GM18873 (cell line): ENCODE results near the gene NPL.

Source experiments
- ATAC-seq: cut with Tn5 transposase; IDR thresholded peaks from one replicate; pipeline ENCODE4 v1.9.1; 2021; ENCODE audit warnings: mild to moderate bottlenecking, moderate library complexity, moderate number of reproducible peaks; ENCODE audit not compliant: unreplicated experiment, low FRiP score

NPL gene, protein sequence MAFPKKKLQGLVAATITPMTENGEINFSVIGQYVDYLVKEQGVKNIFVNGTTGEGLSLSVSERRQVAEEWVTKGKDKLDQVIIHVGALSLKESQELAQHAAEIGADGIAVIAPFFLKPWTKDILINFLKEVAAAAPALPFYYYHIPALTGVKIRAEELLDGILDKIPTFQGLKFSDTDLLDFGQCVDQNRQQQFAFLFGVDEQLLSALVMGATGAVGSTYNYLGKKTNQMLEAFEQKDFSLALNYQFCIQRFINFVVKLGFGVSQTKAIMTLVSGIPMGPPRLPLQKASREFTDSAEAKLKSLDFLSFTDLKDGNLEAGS

DNA sequence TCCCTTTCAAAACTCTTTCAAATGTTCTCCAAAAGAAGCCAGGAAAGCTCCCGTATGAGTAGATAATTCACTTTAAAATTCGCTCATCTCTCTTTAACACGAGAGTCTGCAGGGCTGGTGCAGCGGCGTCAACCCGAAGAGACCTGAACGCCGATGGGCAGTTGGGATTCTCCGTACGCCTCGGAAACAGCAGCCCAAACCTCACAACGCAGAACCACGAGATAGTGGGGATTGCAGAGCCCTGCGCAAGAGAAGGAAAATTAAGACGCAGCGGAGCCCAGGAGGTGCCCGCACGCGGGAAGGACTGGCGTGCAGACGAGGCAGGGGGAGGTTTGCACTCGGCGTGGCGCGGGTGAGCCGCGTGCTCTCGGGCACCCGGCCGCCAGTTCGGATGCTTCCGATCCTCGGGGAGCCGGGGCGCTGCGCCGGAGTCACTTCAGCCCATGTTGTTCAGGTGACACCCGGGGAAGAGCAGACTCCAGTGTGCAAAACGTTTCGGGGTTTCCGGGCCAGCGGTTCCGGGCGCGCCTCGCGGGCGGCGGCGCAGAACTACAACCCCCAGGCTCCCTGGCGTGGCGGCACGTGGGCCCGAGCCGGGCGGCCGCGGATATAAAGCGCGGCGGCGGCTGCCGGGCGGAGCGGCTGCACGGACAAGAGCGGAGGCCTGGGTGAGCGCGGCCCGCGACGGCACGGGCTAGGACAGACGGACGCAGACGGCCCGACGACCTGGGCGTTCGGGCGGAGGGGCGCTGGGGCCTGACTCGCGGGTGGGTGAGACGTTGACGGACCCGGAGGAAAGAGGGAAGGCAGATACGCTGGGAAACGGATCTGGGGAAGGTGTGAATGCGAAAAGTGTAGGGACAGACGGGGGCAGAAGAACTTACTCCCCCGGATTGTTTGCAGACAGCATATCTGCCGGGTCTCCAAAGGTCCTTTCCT is at the start of gene NPL:
Gene NPL (plus strand): TSS at position 636 of the 939 bp plus-strand sequence. CDS start 4,599 bp downstream, outside the sequence.
- ATAC-seq = peak; percentile 75

DNA sequence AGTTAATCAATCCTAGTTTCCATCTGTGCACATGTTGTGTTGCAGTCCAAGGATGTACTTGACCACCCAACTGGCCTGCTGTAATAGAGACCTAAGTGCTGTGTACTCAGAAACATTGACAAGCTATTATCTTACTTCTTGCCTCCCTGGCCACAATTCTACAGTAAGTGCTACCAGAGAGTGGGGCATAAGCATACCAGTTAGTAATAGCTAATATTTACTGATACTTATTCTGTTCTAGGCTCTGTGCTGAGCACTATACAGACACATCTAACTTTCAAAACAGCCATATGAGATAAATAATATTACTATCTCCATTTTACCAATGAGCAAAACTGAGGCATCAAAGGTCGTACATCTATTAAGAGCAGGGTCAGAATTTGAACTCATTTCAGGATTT is 49.5 kb upstream of the NPL start:
- no peak for ATAC-seq

DNA sequence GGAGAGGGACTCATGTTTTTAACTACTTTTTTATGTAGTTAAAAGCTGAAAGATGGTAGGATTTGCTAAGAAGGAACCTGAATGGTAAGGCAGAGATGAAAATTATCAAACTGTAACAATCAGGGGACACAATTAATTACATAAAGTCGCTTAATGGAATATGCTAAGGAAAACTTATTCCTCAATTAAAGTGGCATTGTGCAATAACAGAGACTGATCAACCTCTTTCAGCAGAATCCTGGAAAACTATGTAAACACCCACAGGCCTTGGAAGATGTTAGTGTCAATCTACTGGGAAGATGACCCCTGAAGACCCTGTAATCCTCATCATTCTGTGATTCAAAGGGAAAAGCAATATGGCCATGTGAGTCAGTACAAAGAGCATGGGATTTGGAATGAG is 46.8 kb upstream of the NPL start:
- no peak for ATAC-seq

DNA sequence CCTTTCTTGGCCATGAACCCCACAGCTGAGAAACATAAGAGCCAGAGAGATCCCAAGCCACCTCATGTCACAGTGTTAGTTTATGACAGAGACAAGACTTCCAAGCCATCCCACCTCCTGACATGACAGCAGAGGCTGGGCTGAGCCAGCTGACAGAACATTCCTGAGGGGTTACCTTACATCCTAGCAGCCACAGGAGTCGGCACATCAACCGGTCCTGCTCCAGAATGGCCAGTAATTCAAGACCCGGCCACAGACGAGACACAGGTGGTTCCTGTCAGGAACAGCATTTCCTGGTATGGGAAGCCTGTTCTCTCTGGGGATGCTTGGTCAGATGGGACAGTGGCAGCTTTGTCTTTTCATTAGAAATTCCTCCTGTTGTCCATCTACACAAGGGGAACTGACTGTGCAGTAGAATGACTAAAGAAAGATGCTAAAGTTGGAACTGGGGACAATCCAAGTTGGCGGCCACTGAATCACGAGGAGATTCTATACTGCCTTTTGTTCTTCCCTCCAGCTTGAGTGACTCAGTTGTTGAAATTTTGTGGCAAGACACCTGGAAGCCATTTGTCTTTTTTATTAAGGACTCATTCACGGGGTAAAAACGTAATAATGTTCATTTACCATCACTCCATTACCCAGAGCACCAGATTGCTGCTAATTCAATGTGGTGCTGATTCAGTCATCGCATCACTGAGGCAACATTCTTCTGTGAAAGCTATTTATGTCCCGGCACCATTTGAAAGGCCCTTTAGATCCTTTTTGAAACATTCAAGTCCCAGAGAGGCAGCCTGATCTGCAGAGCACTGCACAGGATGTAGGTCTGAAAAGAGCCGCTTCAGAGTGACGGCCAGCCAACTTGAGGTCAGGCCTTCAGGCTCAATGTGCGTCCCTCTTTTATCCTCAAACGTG is 37.2 kb upstream of the NPL start:
- no peak for ATAC-seq

DNA sequence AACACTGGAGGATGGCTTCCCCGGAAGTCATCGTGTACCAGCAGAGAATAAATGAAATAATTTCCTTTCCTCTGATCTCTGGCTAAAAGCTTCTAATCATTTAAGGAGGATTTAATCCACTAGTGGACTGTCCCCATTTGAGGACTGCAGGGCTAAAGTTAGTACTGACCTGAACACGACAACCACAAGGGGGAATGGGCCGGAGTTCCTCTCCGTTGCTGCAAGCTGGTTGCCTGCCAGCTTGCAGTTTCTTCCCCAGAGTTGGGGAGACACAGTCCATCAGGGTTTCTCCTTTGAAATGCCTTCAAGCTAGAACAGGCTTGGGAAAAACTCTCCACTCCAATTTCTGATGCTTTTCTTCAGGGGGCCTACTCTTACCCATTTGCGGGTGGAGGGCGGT is 35.5 kb upstream of the NPL start:
- no peak for ATAC-seq

DNA sequence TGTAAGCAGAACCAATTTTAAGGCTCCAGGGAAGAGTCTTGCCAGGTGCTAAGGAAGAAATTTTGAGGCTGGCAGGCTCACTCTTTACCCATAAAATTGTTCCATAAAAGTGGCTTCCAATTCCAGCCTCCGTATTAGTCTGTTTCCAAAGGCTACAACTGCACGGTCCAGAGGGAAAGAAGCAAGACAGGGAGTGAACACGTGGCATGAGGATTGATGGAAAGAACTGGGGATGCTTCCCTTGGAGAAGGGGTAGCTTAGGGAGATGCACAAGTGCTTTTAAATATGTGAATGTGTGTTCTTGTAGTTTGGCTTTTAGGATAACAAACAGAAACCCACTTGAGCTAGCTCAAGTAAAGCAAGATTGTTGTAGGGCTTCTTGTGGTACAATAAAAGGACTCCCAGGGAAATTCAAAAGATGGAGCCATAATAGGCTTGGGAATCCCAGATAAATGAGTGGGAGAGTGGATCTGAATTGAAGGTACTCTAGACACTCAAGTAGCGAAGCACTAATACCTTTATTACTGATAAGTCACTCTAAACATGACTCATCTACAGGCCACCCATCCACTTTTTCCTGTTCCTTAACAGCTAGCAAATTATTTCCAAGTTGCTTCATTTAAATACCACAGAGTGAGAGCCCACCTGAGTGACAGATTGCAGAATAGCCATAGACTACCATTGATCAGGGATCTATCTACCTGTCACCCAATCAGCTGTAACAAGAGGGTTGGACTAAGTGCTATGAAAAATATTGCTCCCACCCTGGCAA is 34.8 kb upstream of the NPL start:
- no peak for ATAC-seq

DNA sequence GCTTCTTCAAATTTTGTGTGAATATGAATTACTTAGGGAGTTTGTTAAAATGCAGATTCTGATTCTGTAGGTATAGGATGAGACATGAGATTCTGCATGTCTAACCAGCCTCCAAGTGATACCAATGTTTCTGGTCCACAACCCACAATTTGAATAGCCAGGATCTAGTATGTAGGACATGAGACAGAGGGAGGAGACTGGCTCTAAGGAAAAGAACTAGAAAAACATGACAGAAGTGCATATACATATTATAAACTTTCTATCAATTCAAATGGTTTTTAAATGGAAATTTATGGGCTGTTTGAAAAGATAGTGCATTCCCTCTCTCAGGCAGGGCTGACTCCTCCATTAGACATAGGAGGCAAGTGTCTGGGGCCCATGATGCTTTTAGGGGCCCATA is 33.9 kb upstream of the NPL start:
- ATAC-seq = no peak

DNA sequence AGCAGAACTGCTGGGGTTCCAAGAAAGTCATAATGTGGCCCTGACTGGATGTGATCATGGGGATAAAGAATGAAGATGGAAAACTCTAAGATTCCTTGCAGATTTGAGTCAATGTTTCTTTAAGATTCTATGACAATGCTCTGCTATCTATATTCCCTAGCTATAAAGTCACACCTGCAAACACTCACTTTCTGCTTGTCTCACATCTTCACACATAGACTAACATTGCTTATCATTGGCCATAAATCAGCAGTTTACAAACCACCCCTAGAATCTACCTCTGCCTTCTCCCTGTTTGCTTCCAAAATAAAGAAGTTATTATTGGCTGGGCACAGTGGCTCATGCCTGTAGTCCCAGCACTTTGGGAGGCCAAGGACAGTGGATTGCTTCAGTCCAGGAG is 33.1 kb upstream of the NPL start:
- ATAC-seq = no peak

DNA sequence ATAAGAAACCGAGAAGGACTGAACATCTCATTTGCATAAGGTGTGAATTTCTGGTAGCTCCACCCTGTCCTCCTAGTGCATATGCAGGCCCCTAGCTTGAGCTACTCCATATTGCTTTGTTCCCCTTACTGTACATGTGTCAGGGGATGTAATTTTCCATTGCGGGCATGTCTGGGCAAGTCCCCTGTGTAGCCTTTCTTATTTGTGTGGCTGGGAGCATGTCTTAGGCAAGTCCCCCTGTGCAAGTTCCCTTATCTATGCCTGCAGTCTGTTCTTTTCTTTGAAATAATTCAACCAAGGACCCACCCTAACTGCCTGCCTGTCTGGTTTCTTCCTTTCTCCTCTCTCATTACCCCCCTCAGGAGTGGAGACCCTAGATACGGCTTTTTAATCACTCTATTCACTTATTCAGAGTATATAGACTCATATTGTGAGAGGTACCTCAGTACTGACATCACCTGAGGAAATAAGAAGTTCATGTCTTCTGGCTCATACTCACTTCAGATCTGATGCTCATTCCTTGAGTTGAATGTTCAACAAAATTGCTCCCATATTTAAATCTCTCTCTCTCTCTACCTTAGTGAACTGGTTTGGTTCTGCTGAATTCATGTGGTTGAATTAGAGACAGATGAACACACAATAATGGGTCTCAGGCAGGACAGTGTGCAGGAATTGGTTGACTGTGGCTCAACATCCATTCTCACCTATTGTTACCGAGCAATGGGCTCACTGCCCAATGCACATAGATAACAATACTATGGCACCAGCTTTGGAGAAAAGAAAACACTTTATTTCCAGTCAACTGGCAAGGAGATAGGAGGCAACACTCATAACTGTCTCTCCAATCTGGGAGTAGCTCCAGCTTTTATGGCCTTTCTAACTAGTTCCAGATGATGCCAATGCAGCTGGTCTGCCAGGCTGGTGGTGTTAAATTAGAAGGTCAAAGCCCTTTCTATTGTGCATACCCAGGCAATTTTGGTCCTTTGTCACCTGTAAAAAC is 27.9 kb upstream of the NPL start:
- ATAC-seq = no peak

DNA sequence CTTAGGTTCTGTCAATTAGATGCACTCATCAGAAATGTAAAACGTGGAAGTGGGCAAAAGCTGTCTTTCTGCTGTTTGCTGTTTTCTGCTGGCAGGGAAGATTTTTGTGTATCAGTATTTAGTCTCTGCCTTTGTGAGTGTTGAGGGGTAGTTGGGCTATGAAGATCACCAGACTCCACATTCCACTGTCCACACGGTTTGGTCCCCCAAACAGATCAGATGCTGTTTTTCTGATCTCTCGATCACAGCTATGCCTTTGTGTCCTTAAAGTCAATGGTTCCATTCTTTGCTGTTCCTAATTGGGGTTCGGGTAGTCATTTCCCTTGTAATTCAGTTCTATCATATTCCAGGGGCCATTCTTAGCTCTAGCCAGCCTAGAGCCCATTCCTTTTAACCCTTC is 27.0 kb upstream of the NPL start:
- ATAC-seq = no peak

DNA sequence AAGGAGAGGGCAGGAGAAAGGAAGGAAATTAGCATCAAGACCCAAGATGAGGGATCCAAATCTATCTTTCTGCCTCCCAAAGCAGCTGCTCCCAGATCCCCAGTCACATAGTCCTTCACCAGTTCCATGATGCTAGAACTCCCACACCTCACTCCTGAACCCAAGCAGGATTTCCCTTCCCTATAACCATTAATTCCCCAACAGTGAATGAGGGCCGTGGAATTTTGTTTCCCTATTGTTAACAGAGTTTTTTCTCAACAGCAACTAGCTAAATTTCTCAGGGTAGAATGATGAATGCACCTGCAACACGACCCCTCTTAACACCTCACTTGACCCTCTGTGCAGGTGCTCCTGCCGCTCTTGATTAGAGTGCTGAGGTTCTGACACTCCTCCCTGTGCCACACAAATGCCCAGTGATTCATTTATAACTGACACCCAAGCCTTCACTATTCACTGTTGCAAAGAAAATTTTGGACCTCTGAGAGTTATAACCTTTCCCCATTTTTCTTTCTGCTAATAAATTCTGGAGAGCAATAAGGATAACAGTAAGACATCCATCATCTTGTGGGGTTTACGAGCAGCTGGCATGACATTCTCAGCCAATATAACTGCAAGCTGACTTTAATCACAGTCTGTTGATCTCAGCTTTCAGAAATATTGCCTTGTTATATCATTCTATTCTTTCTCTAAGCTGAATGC is 25.4 kb upstream of the NPL start:
- no peak for ATAC-seq

DNA sequence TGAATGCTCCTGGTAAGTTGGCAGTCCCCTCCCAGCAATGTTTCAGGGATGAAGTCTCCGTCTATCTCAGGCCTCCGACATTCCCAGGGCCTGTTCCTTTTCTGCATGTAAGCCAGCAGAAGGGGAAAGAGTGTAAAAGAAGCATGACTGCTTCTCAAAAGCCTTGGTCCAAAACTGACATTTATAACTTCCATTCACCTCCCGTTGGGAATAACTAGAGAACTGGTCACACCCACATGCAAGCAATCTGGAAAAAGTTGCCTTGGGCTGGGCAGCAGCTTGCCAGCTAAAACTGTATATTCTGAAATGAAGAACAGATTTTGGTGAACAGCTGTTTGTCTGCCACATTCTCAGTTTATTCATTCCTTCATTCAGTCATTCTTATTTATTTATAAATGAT is 24.2 kb upstream of the NPL start:
- ATAC-seq = no peak

DNA sequence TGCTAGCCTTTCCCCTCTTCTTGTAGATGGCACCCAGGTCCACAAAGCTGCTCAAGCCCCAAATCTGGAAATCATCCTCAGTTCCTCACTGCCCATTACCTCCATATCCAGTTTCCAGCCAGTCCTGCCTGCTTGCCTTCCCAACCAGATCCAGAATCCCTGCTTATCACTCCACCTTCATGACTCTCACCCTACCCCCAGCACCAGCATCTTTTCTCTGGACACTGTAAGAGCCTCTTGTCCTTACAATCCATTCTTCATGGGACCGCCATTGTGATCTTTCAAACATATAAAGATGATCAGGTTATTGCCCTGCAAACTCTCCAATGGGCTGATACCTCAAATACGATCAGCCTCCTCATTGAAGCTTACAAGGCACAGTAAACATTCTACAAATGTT is 23.5 kb upstream of the NPL start:
- ATAC-seq = no peak

DNA sequence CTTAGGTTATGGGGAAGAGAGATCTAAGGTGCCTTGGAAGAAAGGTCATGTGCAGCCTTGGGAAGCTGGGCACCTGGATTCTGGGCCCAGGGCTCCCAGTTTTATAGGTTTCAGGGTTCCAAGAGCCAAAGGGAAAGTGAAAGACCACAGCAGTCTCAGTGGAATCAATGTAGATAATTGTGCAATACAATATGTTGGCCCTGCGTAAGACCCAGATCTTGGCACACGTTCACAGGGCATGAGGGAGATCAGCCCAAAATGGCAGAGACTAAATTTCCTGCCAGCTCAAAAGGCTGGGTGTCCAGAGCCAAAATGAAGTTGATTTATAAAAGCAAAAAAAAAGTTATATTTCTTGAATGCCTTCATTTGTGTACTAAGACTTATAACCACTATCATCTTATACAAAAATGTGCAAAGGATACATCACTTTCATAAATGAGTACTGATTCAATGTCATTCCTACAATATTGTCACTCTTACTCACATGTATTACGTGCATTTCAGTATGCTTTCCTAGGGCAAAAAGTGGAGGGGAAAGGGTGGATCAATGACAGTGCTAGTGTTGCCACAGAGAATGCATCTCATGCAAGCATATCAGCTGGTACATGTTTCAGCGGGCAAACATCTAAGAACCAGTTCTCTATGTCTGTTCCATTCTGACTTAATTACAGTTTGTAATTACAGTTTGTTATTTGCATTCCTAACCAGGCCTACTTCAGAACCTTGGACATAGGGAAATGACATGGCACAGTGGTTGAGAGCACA is 22.5 kb upstream of the NPL start:
- ATAC-seq = no peak

DNA sequence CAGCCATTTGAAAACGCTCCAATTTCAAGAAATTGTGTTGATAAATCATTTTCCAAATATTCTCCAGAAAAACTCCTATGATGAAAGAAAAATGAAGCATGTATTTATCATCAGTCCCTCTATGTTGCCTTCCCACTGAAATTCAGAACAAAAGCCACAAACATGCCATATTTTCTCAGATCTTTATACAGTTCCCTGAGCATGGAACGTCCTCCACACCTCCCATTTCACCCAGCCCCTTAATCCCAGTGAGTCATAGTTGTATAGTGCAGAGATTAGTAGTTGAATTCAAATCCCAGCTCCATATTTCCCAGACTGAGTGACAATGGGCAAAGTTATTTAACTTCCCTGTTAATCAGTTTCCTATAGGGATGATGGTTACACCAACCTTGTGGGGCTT is 20.6 kb upstream of the NPL start:
- ATAC-seq = no peak

DNA sequence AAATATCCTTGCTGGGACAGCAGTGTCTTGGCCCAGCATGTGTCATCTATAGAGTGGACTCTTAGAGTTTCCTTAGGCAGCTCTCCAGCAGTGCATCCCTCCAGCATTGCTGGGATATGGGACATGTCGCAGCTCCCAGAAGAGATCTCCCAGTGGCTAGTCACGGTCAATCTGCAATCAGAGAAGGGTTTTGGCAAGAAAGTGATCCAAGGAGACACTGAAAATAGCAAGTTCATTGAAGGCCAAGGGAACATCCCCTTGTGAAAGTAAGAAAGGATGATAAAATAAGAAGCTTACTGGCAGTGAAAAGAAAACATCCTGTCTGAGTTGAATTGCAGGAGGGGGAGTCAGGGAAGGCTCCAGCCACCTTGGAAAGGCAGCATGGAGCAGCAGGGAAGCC is 19.3 kb upstream of the NPL start:
- ATAC-seq = no peak

DNA sequence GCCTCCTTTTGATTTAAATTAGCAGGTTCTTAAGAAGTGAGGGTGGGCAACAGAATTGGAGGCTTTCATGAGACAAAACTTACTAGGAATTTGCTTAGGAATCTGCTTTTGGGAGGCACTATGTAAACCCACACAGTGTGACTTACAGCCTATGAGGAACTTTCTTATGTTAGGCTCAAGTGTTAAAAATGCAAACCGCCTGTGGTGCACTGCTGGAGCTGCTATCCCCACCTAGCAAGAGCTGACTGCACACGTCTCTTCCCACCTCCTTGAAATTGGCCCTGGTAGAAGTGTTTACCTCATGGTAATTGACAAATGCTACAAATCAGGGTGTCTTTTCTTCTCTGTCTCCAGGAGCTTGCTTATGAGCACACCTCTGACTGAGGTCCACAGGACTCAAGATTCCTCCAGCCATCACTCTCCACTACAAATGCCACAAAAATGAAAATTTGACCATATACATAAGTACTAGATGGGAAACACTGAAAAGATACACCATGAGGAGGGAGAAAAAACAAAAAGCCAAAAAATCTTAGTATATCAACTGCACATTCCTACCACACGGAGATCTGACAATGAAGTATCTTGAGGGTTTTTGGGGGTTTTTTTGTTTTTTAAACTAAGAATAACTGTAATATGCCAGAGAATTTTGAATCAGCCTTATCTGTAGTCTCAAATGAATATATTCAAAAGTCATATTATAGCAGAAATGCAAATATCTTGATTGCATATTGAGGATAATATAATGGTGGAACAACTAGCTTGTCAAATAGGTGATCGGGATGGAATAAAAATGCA is 18.2 kb upstream of the NPL start:
- no peak for ATAC-seq
